Astrocyte of the spinal cord (primary cell): ENCODE data around the gene KANTR.

ENCODE experiments used
- DNase-seq: peaks from one replicate; pipeline ENCODE4 v3.0.0; 2011; ENCODE audit warnings: low read depth, low spot score
- H3K4me3 ChIP-seq: 2 replicates; pipeline ENCODE4 v1.5.1; 2011; ENCODE audit warnings: low read depth, mild to moderate bottlenecking, low read length, moderate library complexity
- in situ Hi-C: cut with HindIII; loops from 2 replicates; pipeline ENCODE4 v1.10.0; 2017; ENCODE audit warnings: low sequenced_read_pairs
- TF ChIP-seq, protein P1 (sequence below): IDR thresholded peaks from 2 replicates; pipeline ENCODE4 v1.5.1; 2012; ENCODE audit warnings: low read depth, mild to moderate bottlenecking, low read length, inconsistent platforms

Gene KANTR

DNA sequence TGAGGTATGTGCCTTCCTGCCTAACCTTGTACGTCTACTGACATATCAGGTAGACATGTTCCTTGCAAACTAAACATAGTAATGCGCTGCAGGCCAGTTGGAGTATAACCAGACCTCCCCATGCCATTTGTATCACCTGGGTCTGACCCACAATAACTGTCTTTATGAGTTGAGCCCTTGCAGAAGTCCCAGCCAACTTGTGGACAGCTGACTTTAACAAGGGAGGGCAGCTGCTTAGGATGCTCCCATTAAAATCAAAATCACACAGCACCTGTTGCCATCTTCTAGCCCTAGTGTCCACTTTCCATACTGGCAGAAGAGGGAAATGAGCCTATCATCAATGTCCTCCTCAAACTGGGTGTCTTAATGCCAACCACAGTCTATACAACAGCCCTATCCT is 41.6 kb downstream of the KANTR start:
- in situ Hi-C loops, result no loop called here
- DNase-seq, result no peak
- TF ChIP-seq, protein P1, sequence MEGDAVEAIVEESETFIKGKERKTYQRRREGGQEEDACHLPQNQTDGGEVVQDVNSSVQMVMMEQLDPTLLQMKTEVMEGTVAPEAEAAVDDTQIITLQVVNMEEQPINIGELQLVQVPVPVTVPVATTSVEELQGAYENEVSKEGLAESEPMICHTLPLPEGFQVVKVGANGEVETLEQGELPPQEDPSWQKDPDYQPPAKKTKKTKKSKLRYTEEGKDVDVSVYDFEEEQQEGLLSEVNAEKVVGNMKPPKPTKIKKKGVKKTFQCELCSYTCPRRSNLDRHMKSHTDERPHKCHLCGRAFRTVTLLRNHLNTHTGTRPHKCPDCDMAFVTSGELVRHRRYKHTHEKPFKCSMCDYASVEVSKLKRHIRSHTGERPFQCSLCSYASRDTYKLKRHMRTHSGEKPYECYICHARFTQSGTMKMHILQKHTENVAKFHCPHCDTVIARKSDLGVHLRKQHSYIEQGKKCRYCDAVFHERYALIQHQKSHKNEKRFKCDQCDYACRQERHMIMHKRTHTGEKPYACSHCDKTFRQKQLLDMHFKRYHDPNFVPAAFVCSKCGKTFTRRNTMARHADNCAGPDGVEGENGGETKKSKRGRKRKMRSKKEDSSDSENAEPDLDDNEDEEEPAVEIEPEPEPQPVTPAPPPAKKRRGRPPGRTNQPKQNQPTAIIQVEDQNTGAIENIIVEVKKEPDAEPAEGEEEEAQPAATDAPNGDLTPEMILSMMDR, result no peak

DNA sequence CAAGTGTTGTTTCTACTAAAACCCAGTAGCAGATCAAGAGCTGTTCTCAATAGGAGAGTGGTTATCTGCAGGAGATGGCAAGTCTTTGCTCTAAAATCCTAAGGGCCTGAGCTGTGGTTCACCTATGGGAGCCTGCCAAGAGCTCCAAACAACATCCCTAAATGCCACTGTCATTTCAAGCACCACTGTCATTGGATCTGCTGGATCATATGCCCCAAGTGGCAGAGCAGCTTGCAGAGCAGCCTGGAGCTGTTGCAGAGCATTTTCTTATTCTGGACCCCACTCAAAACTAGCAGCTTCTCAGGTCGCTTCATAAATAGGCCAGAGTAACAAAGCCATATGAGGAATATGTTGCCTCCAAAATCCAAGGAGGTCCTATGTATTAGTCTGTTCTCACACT is 59.6 kb downstream of the KANTR start:
- H3K4me3 ChIP-seq, result no peak overlapping the region
- in situ Hi-C loops, result no loop called here
- TF ChIP-seq, protein P1, result no peak
- DNase-seq, result no peak

More for the DNA sequence above, 41.6 kb downstream of the KANTR start:
- no peak overlapping the region for H3K4me3 ChIP-seq

DNA sequence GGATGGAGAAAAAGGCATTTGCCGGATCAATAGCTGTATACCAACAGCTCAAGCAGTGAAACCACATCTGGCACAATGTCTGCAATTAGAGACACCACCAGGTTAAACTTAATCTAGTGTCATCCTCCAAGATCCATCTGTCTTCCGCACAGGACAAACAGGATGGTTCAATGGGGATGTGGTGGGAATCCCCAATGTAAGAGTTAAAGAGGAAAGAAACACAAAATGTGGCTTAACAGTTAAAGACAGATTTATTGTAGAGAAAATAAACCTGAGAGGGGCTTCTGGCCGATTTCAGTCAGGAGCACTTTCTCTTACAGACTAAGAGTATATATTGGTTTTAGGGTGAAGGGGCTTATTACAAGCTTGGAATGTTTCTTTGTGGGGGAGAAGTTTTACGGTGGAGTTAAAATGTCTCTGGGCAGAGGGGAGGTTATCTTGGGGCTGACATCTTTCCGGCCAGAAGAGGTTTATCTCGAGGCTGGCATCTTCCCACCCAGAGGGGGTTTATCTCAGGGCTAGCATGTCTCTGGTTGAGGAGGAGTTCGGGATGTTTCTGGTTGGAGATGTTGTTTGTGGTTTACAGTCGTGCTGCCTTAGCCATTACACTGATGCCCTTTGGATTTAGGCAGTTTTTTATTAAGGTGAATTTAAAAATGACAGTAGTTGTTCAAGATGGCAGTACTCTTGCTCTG is 61.7 kb downstream of the KANTR start:
- no peak for DNase-seq
- TF ChIP-seq, protein P1, result no peak
- no peak overlapping the region for H3K4me3 ChIP-seq
- in situ Hi-C loops, result no loop called here

DNA sequence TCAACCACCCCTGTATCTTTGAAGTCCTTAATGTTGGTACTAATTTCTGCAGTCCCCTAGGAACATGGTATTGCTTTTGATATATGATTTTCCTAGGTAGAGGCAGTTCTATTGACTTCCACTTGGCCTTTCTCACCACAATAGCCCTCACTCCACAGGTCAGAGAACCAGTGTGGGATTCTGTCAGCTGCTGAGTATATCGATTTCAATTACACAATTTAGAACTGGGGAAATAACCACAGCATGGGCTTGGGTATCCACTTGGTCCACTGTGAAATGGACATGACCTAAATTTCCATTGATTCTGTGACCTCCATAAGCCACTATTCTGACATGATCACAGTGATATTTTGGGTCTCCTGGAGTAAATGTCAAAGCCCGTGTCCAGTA is 62.3 kb downstream of the KANTR start:
- no peak overlapping the region for H3K4me3 ChIP-seq
- in situ Hi-C loops, result no loop called here
- DNase-seq, result no peak
- TF ChIP-seq, protein P1, result no peak

DNA sequence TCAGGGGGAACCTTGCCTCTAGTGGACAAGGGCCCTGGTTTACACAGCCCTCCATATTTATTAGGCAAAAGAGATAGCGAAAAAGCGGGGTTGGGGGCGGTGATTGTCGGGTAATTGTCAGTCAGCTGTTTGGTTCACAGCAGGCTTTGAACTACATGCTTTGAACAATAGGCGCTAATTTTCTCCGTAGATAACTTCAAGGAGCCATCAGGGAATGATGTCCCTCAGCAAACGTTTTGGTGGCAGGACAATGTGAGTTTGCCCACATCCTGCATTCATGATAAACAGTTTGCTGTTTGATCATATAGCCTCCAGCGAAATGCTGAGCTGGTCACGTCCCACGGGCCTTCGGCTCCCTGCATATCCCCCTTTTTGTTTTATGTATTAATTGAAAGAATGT is 65.2 kb downstream of the KANTR start:
- in situ Hi-C loops, result no loop called here

DNA sequence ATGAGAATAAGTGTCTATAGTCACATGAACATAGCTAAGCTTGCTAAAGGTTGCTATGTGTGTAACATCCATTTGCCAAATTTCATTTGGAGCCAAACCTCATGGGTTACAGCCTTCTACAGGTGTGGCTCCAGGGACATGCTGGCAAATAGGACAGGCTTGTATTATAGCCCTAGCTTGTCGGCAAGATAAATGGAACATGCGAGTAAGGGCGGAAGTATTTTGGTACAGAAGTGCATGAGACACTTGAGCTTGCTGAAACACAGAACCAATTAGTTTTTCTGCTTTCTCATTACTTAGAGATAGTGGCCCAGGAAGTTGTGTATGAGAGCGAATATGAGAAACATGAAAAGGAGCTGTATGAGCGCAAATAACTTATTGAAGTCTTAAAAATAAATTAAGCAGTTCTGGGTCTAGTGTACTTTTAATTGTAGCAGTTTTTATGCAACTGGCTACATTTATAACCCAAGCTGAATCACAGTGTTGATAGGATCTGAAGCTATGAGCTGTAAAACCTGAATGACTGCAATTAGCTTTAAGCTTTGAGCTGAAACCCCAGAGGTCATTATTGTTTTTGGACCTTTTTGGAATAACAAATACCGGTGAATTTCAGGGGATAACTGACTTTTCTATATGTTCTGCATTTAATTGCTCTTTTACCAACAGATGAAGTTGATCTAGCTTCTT is 66.5 kb downstream of the KANTR start:
- TF ChIP-seq, protein P1, result no peak
- H3K4me3 ChIP-seq, result no peak overlapping the region
- in situ Hi-C loops, result no loop called here
- no peak for DNase-seq

More for the DNA sequence above, 65.2 kb downstream of the KANTR start:
- H3K4me3 ChIP-seq, result no peak overlapping the region
- TF ChIP-seq, protein P1, result no peak
- no peak for DNase-seq
